ENCODE data around the gene FAAP20. TPM values are rescaled to one million over a fixed set of nuclear protein-coding genes. Genes with fewer than 3 reads are reported as not detected.

FAAP20 gene
- total and polyA plus RNA-seq, 2 donors (not counting 1 experiment from before 2014, with no cell fraction given): 31.2 to 68.1 TPM

- Mint-ChIP-seq H3K4me1 (peaks cover 1% of the 10 kb centered on the region), H3K27me3 (no peaks in the 10 kb centered on the region), H3K4me3 (no peak overlapping the region), H3K27ac (no peak overlapping the region), H3K9me3 (ENCODE audit: insufficient read depth) (no peaks in the 10 kb centered on the region)
- intact Hi-C loops (cut with micrococcal nuclease): loop anchor here (10.0 kb wide), 1 partner anchor 755 kb away; no protein-coding TSS in a partner anchor
- POLR2A ChIA-PET: interaction anchor here (0.6 kb wide), 1 partner anchor 134 kb away, joined by 4 read pairs; no protein-coding TSS in a partner anchor
- Histone ChIP-seq H3K4me3 (ENCODE audit: control extremely low read depth in 1 of 5, extremely low read depth in 1 of 5, insufficient read depth in 1 of 5, low read depth in 2 of 5, low read length in 4 of 5) (no peak overlapping the region), H3K27me3 (replicated peaks in 1 of 4; ENCODE audit: control extremely low read depth in 1 of 4, control insufficient read depth in 3 of 4, insufficient read depth in 4 of 4, low read length in 3 of 4) (no peaks in the 10 kb centered on the region), H4K20me1 (ENCODE audit: control insufficient read depth, insufficient read depth, low read length, poor library complexity, severe bottlenecking) (no peaks in the 10 kb centered on the region), H3K4me1 (ENCODE audit: control insufficient read depth in 2 of 2, insufficient read depth in 2 of 2, low read length in 2 of 2) (peaks cover 0 to under 1% of the 10 kb centered on the region in 2 donors), H3K36me3 (replicated peaks in 1 of 2; ENCODE audit: control extremely low read depth in 1 of 2, control insufficient read depth in 1 of 2, extremely low read depth in 1 of 2, insufficient read depth in 2 of 2, low read length in 1 of 2) (peaks cover 0 to 4% of the 10 kb centered on the region in 2 experiments), H3K79me2 (ENCODE audit: control insufficient read depth, insufficient read depth, low read length) (no peaks in the 10 kb centered on the region), H3K4me2 (replicated peaks; ENCODE audit: low read depth, low read length, poor library complexity, severe bottlenecking) (no peak overlapping the region), H3K9ac (ENCODE audit: low read length) (no peak overlapping the region), H3K27ac (ENCODE audit: low read length in 2 of 2) (no peak overlapping the region), H3K9me3 (ENCODE audit: control extremely low read depth in 1 of 3, control insufficient read depth in 2 of 3, insufficient read depth in 1 of 3, low read length in 2 of 3) (no peaks in the 10 kb centered on the region), H2AFZ (ENCODE audit: insufficient read depth, low read depth, low read length, poor library complexity, severe bottlenecking) (no peak overlapping the region)
- CTCF ChIA-PET: interaction anchor here (1.0 kb wide), 1 partner anchor 202 kb away, joined by 3 read pairs; no protein-coding TSS in a partner anchor
- no peak for DNase-seq
- 93% methylated on average over 23 of the region's 28 CpGs for WGBS (ENCODE audit: insufficient coverage)
- TF ChIP-seq, protein P1, sequence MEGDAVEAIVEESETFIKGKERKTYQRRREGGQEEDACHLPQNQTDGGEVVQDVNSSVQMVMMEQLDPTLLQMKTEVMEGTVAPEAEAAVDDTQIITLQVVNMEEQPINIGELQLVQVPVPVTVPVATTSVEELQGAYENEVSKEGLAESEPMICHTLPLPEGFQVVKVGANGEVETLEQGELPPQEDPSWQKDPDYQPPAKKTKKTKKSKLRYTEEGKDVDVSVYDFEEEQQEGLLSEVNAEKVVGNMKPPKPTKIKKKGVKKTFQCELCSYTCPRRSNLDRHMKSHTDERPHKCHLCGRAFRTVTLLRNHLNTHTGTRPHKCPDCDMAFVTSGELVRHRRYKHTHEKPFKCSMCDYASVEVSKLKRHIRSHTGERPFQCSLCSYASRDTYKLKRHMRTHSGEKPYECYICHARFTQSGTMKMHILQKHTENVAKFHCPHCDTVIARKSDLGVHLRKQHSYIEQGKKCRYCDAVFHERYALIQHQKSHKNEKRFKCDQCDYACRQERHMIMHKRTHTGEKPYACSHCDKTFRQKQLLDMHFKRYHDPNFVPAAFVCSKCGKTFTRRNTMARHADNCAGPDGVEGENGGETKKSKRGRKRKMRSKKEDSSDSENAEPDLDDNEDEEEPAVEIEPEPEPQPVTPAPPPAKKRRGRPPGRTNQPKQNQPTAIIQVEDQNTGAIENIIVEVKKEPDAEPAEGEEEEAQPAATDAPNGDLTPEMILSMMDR (IDR thresholded peaks at IDR 0.05): no peak
- no peak for TF ChIP-seq EZH2 (IDR thresholded peaks at IDR 0.05; ENCODE audit: borderline replicate concordance, insufficient read depth, low read depth, low read length, poor library complexity, severe bottlenecking)
- ATAC-seq (ENCODE audit: low read depth): no peak
These were observed 15.1 kb downstream of the FAAP20 start for GRCh38 chr1:2179283-2180013.

GRCh38 chr1:2178875-2179274 lies 15.7 kb downstream of the FAAP20 start:
- Histone ChIP-seq H3K4me3 (ENCODE audit: control extremely low read depth in 1 of 5, extremely low read depth in 1 of 5, insufficient read depth in 1 of 5, low read depth in 2 of 5, low read length in 4 of 5) (no peak overlapping the region), H3K27ac (ENCODE audit: low read length in 2 of 2) (no peak overlapping the region), H3K27me3 (replicated peaks in 1 of 4; ENCODE audit: control extremely low read depth in 1 of 4, control insufficient read depth in 3 of 4, insufficient read depth in 4 of 4, low read length in 3 of 4) (no peaks in the 10 kb centered on the region), H3K79me2 (ENCODE audit: control insufficient read depth, insufficient read depth, low read length) (no peaks in the 10 kb centered on the region), H4K20me1 (ENCODE audit: control insufficient read depth, insufficient read depth, low read length, poor library complexity, severe bottlenecking) (no peaks in the 10 kb centered on the region), H3K36me3 (replicated peaks in 1 of 2; ENCODE audit: control extremely low read depth in 1 of 2, control insufficient read depth in 1 of 2, extremely low read depth in 1 of 2, insufficient read depth in 2 of 2, low read length in 1 of 2) (peaks cover 0 to 4% of the 10 kb centered on the region in 2 experiments), H3K9ac (ENCODE audit: low read length) (no peak overlapping the region), H3K4me2 (replicated peaks; ENCODE audit: low read depth, low read length, poor library complexity, severe bottlenecking) (no peak overlapping the region), H3K9me3 (ENCODE audit: control extremely low read depth in 1 of 3, control insufficient read depth in 2 of 3, insufficient read depth in 1 of 3, low read length in 2 of 3) (no peaks in the 10 kb centered on the region), H2AFZ (ENCODE audit: insufficient read depth, low read depth, low read length, poor library complexity, severe bottlenecking) (no peak overlapping the region), H3K4me1 (ENCODE audit: control insufficient read depth in 2 of 2, insufficient read depth in 2 of 2, low read length in 2 of 2) (peaks cover 0 to 4% of the 10 kb centered on the region in 2 donors)
- no peak overlapping the region for H3K4me3 Mint-ChIP-seq
- no peaks in the 10 kb centered on the region for H3K27me3 Mint-ChIP-seq
- intact Hi-C loops (cut with micrococcal nuclease): loop anchor here (10.0 kb wide), 1 partner anchor 756 kb away; no protein-coding TSS in a partner anchor
- H3K9me3 Mint-ChIP-seq (ENCODE audit: insufficient read depth): no peaks in the 10 kb centered on the region
- peaks cover 1% of the 10 kb centered on the region for H3K4me1 Mint-ChIP-seq
- ATAC-seq (ENCODE audit: low read depth) (no peak), DNase-seq (no peak)
- WGBS (ENCODE audit: insufficient coverage): 98% methylated on average over 15 of the region's 16 CpGs
- TF ChIP-seq EZH2 (IDR thresholded peaks at IDR 0.05; ENCODE audit: borderline replicate concordance, insufficient read depth, low read depth, low read length, poor library complexity, severe bottlenecking): no peak
- TF ChIP-seq, protein P1 (IDR thresholded peaks at IDR 0.05): no peak
- POLR2A ChIA-PET: no interaction called here
- no peak overlapping the region for H3K27ac Mint-ChIP-seq
- CTCF ChIA-PET: no interaction called here

Data from B cell (primary cell).